GM19025 (cell line): ENCODE measurements around the gene GUCY1A2.
A peak's percentile ranks its signal among the peaks of the same experiment; 100 is the strongest.
"Not testable (repeated sequence)": the region's sequence is repeated elsewhere in the genome, so short reads cannot be mapped to it uniquely, and the experiment has no call there.

ENCODE experiments used
- ATAC-seq: cut with Tn5 transposase; IDR thresholded peaks from one replicate; pipeline ENCODE4 v1.9.1; 2021; ENCODE audit warnings: mild to moderate bottlenecking, low read depth, moderate library complexity; ENCODE audit not compliant: unreplicated experiment

GUCY1A2 gene, protein sequence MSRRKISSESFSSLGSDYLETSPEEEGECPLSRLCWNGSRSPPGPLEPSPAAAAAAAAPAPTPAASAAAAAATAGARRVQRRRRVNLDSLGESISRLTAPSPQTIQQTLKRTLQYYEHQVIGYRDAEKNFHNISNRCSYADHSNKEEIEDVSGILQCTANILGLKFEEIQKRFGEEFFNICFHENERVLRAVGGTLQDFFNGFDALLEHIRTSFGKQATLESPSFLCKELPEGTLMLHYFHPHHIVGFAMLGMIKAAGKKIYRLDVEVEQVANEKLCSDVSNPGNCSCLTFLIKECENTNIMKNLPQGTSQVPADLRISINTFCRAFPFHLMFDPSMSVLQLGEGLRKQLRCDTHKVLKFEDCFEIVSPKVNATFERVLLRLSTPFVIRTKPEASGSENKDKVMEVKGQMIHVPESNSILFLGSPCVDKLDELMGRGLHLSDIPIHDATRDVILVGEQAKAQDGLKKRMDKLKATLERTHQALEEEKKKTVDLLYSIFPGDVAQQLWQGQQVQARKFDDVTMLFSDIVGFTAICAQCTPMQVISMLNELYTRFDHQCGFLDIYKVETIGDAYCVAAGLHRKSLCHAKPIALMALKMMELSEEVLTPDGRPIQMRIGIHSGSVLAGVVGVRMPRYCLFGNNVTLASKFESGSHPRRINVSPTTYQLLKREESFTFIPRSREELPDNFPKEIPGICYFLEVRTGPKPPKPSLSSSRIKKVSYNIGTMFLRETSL

DNA sequence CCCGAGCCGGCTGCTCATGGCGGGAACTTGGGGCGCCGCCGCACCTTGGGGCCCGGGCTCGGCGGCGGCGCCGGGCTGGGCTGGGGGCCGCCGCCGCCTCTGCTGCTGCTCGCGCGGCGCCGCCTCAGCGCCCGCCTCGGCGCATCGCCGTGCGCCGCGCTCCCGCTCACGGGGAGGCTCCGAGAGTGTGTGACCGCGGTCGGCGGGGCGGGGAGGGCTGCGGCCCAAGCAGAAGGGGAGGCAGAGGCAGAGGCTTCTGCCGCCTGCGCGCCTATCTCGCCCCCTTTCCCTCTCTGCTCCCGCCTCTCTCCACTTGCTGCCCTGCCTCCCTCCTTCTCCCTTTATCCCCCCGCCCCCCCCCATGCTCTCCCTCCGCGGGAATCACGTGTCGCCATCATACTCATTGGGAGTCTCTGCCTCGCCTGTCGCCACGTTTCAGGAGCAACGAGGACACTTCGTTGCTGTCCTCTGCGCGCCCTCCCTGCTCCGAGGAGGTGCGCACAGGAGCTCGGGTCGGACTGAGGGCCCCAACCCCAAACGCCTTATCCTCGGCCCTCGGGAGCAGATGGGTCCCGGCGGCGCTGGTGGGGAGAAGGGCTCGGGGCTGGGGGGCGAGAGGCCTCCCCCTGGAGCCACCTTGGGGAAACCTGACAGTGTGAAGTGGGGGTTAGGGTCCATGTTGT lies at the start of gene GUCY1A2:
Gene GUCY1A2 (minus strand): TSS at position 258 of the 683 bp plus-strand sequence. CDS start 421 bp downstream, outside the sequence.
- ATAC-seq: peak; percentile 39

GRCh38 chr11:107054391-107054790 lies 36.1 kb upstream of the GUCY1A2 start:
- ATAC-seq: no peak

GRCh38 chr11:107051332-107051731 lies 33.1 kb upstream of the GUCY1A2 start:
- ATAC-seq: not testable (repeated sequence)

GRCh38 chr11:107050899-107051298 lies 32.6 kb upstream of the GUCY1A2 start:
- not testable (repeated sequence) for ATAC-seq

DNA sequence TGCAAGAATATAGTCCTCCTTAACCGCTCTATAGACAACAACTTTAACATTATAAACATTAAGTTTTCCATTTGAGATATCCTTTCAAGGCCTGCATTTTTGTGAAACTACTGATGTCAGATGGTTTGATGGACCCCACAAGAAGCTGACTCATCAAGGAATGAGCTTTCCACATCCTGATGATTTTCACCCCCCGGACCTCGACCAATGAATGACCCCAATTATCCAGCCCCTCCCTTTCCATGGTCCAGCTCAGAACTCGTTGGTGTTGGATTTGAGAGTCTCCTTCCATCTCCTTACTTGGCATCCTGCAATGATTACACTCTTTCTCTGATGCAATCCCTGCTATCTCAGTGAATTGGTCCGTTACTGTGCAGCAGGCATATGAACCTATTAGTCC lies 31.8 kb upstream of the GUCY1A2 start:
- ATAC-seq: no peak

DNA sequence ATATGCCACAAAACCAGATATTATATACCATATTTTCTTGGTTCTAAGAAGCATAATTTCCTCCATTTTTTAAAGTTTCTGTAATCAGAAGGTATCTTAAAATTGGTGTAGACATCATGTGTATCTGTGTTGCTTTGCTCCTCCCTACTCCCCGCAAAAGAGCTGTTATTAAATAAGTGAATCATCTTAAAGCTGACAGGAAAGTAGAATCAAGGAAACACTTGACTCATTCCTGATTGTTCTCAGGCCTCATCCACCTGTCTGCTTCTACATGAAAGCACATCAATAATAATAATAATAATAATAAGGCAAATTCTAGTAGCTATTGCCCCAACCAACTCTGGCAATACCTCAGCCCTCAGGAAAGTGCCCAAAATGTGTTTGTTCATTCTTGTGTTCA lies 26.2 kb upstream of the GUCY1A2 start:
- ATAC-seq: no peak

- ATAC-seq: peak; percentile 67
These were observed 25.1 kb upstream of the GUCY1A2 start for GRCh38 chr11:107043242-107044006.

DNA sequence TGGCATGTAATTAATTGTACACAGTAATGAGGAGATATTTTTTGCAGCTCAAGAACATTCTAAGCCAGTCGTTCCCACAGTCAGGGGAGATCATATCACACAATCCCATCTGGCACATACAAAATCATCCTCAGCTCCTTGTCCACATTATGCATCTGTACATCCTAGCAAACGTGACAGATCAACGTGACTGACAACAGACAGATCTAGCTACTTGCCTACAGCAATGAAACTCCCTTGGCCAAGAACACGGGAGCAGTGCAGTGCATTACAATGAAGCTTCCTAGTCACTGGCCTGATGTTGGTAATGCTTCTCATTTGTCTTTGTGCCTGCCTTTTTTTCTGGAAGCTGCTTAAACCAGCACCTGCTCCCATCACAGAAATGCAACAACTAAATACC lies 24.5 kb upstream of the GUCY1A2 start:
- no peak for ATAC-seq

- ATAC-seq: peak; percentile 36
These were observed 22.8 kb upstream of the GUCY1A2 start for GRCh38 chr11:107041088-107041444.

DNA sequence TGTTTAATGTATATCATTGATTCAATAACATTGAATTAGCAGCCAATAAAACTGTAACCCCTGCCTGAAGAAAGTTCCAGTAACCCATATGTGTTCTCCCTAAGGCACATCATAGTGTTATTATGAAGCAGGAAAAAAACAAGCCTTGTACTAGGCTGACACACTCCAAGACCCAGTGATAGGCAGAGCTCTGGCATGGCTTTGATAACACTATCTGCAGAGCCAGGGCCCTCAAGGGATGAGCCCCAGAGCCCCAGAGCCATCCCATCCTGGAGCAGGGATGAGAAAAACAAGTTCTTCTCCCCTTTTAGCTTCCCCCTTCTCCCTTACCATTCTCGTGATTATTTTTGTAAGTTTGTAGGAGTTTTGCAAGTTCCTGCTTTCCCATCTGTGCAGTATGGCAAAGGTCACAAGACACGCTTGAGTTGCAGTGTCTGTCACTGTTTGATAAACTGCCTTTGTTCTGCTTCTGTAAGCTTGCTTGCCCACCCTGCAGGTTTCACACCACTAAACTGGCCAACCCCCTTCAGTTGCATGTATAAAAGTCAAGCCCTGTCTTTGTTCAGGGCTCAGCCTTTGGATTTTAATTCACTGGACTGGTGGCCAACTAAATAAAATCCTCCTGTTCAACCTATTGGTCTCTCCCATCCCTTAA lies 22.3 kb upstream of the GUCY1A2 start:
- ATAC-seq: peak; percentile 27

DNA sequence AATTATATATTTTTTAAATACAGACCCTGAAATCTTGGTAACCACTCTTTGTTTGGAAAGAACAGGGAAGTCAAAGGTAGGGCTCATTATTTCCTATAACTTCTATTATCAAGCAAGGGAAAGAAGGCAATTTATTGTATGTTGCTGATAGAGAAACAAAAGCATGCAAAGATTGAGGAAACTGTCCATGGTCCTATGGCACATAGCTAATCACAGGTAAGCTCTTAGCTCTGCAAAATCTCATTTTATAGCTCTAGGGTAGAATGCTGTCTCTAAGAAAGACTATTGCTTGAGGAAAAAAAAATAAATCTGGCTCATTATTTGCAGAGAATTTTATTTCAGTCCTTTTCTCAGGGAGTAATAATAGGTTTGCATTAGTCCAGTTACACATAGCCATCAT lies 7.4 kb upstream of the GUCY1A2 start:
- no peak for ATAC-seq

- ATAC-seq: no peak
These were observed 2.3 kb upstream of the GUCY1A2 start for GRCh38 chr11:107020594-107020993.

GRCh38 chr11:107018902-107019493 lies 722 bp upstream of the GUCY1A2 start:
- no peak for ATAC-seq

DNA sequence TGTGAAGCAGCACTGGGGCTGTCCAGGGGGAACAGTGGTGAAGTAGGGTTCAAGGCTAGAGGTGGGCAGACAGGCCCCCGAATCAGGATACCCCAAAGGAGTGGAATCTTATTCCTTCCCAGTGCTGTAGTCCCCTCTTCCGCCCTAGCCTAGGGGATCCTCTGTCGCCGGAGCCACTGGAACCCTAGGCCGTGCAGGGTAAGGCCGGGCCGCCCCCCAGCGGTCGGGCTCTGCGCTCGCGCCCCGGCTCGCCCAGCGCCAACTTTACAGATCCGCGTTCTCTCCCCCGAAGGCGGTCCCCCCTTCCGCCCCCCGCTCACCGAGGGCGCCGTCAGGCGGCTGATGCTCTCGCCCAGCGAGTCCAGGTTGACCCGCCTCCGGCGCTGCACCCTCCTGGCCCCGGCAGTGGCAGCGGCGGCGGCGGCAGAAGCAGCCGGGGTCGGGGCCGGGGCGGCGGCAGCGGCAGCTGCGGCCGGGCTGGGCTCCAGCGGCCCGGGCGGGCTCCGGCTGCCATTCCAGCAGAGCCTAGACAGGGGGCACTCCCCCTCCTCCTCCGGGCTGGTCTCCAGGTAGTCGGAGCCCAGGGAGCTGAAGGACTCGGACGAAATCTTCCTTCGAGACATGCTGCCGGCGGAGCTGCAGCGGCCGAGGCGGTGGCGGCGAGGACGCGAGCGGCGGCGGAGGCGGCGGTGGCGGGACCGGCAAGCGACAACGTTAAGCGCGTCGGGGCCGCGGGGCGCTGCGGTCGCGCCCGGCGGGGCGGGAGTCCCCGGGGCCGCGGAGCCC lies 650 bp downstream of the GUCY1A2 start:
- peak; percentile 56 for ATAC-seq

GRCh38 chr11:107017104-107017432 lies 1.2 kb downstream of the GUCY1A2 start:
- no peak for ATAC-seq

DNA sequence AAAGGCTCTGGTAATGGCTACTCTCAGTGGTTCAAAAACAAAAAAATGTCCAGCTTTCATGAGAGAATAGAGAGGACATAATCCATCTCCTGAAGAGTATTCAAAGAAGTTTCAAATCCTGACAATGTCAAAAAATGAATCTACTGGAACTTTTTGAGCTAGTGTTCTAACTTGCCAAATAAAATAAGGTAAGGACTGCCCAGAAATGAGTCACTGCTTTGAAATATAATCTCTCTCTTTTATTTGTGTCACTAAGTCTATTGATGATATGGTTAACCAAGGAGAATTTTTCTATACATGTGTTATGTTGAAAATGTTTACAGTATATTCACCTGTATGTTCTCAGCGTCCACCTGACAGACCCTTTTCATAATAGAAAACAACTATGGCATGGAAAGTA lies 3.4 kb downstream of the GUCY1A2 start:
- ATAC-seq: no peak

DNA sequence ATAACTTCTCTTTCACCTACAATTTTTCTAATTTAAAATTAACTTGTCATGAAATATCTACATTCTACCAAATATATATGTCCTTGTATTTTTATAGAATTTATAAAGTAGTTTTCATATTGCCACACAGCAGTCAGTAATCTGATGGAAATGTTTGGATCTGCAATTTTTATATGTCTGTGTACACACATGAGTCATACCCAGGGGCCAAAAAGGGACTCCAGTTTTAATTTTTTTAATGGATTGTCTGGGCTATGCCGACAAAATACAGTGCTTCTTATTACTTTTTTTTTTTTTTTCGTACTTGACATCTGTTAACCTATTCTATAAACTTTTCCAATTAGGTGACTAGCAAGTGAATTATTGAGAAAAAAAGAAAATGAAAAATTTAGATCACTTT lies 6.3 kb downstream of the GUCY1A2 start:
- ATAC-seq: no peak

GRCh38 chr11:107009190-107009589 lies 9.1 kb downstream of the GUCY1A2 start:
- no peak for ATAC-seq
